ENCODE results near the gene HSPE1. TPM values are rescaled to one million over a fixed set of nuclear protein-coding genes. Genes with fewer than 3 reads are reported as not detected.

The HSPE1 gene
- total RNA-seq, 1 donor from 2014 or later = 115 TPM

Other genes starting within 250 kb of the HSPE1 start
- gene ANKRD44, start 189.6 kb upstream of the HSPE1 start, total RNA-seq = 9.3 and 13.7 TPM in 2 replicates
- gene SF3B1, start 65.4 kb upstream of the HSPE1 start, total RNA-seq = 162 and 212 TPM in 2 replicates
- gene COQ10B, start 46.8 kb upstream of the HSPE1 start, total RNA-seq = 26.1 and 28.7 TPM in 2 replicates
- 183 and 512 TPM in 2 replicates for gene HSPD1, start 539 bp upstream of the HSPE1 start, total RNA-seq
- gene MOB4, start 15.7 kb downstream of the HSPE1 start, total RNA-seq = 36.6 and 43.8 TPM in 2 replicates
- gene RFTN2, start 175.2 kb downstream of the HSPE1 start, total RNA-seq = 6.5 and 13.8 TPM in 2 replicates
- gene MARS2, start 205.0 kb downstream of the HSPE1 start, total RNA-seq = 6.1 and 8.5 TPM in 2 replicates

Measured in pulmonary artery endothelial cell (primary cell).